ENCODE measurements around the gene GALNT16.

DNA sequence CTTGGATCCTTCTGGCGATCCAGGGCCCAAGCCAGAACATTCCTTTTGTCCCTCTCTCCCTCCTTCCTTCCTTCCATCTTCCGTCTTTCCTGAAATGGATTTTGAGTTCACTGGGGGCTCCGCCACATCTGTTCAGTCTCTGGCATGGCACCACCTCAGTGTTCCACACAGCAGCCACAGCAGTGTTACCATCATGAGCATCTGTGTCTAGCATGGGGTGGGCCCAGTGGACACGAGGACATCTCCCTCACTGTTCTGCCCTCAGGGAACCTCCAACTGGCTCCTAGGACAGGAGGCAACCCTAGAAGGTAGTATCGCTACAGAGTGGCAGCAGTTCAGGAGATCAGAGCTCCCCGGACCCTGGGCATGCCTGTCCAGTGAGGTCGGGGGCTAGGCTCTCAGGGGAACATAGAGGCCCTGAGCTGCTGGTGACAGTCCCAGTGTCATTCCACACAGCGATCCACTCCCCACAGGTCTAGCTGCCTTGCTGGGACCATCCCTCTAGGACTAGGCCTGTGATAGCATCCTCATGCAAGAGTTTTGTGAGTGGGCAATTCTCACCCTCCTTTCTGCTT lies 59.0 kb downstream of the GALNT16 start:
- TF ChIP-seq, protein P1, sequence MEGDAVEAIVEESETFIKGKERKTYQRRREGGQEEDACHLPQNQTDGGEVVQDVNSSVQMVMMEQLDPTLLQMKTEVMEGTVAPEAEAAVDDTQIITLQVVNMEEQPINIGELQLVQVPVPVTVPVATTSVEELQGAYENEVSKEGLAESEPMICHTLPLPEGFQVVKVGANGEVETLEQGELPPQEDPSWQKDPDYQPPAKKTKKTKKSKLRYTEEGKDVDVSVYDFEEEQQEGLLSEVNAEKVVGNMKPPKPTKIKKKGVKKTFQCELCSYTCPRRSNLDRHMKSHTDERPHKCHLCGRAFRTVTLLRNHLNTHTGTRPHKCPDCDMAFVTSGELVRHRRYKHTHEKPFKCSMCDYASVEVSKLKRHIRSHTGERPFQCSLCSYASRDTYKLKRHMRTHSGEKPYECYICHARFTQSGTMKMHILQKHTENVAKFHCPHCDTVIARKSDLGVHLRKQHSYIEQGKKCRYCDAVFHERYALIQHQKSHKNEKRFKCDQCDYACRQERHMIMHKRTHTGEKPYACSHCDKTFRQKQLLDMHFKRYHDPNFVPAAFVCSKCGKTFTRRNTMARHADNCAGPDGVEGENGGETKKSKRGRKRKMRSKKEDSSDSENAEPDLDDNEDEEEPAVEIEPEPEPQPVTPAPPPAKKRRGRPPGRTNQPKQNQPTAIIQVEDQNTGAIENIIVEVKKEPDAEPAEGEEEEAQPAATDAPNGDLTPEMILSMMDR (IDR thresholded peaks at IDR 0.05) = no peak
- no peak for TF ChIP-seq POLR2A (IDR thresholded peaks at IDR 0.05)

Data from heart left ventricle (tissue), 13 donors.